SK-N-SH (cell line): ENCODE data around the gene CACNG4. TPM values are rescaled to one million over a fixed set of nuclear protein-coding genes. Genes with fewer than 3 reads are reported as not detected.

Source experiments
- CTCF ChIA-PET: fragments of 300-600, 350-600 bp; formaldehyde crosslinking; extraction: SDS; loops from one replicate; lab custom pipeline; 2021; lab: Yijun Ruan, JAX
- POLR2A ChIA-PET: fragments of 350-600 bp; sonication (Branson Sonifier 250); formaldehyde crosslinking; extraction: SDS; loops from one replicate; lab custom pipeline; 2020; ENCODE audit warnings: antibody characterized with exemption, inconsistent platforms; lab: Yijun Ruan, JAX
- DNase-seq: peaks from one replicate; pipeline ENCODE4 v3.0.0; 2012
- H2AFZ ChIP-seq: fragments of 200-600 bp; sonication (generic); 2 replicates; pipeline ENCODE4 v1.8.1; 2016; ENCODE audit warnings: antibody characterized with exemption, mild to moderate bottlenecking, low read depth
- H3F3A ChIP-seq: fragments of 200-600 bp; sonication (generic); replicated peaks from 2 replicates; pipeline ENCODE3; 2016; ENCODE audit warnings: antibody characterized with exemption, mild to moderate bottlenecking; ENCODE audit not compliant: insufficient read depth
- H3K27ac ChIP-seq, 2 experiments: fragments of 200-500 bp in 1 of 2; fragments of 200-600 bp in 1 of 2; sonication (Bioruptor generic) in 1 of 2; sonication (generic), shearing (Covaris generic) in 1 of 2; 2 replicates each; pipeline versions ENCODE4 v1.5.1 to v1.6.1; 2014 to 2016; ENCODE audit warnings: low read depth in 2 of 2, inconsistent platforms in 1 of 2, low read length in 1 of 2, mild to moderate bottlenecking in 1 of 2, mixed read lengths in 1 of 2
- H3K27me3 ChIP-seq: fragments of 200-600 bp; sonication (generic), shearing (Covaris generic); 2 replicates; pipeline ENCODE4 v1.6.1; 2016; ENCODE audit warnings: mixed run types; ENCODE audit not compliant: insufficient read depth
- H3K36me3 ChIP-seq, 2 experiments: fragments of 200-500 bp in 1 of 2; fragments of 200-600 bp in 1 of 2; sonication (Bioruptor generic) in 1 of 2; sonication (generic) in 1 of 2; replicated peaks in 1 of 2; 2 replicates each; pipeline versions ENCODE3 to v1.5.1; 2014 to 2016; ENCODE audit warnings: low read length in 1 of 2, mild to moderate bottlenecking in 1 of 2; ENCODE audit not compliant: insufficient read depth in 2 of 2, control insufficient read depth in 1 of 2
- H3K4me1 ChIP-seq, 2 experiments: fragments of 200-500 bp in 1 of 2; fragments of 200-600 bp in 1 of 2; sonication (Bioruptor generic) in 1 of 2; sonication (generic), shearing (Covaris generic) in 1 of 2; 2 replicates each; pipeline versions ENCODE4 v1.5.1 to v1.6.1; 2014 to 2016; ENCODE audit warnings: low read depth in 1 of 2, low read length in 1 of 2, mixed run types in 1 of 2; ENCODE audit not compliant: insufficient read depth in 2 of 2, control insufficient read depth in 1 of 2
- H3K4me2 ChIP-seq: fragments of 200-600 bp; sonication (generic), shearing (Covaris generic); 2 replicates; pipeline ENCODE4 v1.6.1; 2017; ENCODE audit warnings: mixed run types
- H3K4me3 ChIP-seq, 2 experiments: fragments of 200-500 bp in 1 of 2; fragments of 200-600 bp in 1 of 2; sonication (Bioruptor generic) in 1 of 2; sonication (generic), shearing (Covaris generic) in 1 of 2; 2 replicates each; pipeline versions ENCODE4 v1.5.1 to v1.8.1; 2014 to 2016; ENCODE audit warnings: low read depth in 2 of 2, inconsistent platforms in 1 of 2, low read length in 1 of 2, mild to moderate bottlenecking in 1 of 2, mixed read lengths in 1 of 2, moderate library complexity in 1 of 2
- H3K79me2 ChIP-seq: fragments of 200-600 bp; sonication (generic); 2 replicates; pipeline ENCODE4 v1.8.1; 2017; ENCODE audit warnings: mild to moderate bottlenecking; ENCODE audit not compliant: insufficient read depth
- H3K9ac ChIP-seq: fragments of 200-600 bp; sonication (generic); 2 replicates; pipeline ENCODE4 v1.6.1; 2017; ENCODE audit warnings: mixed run types
- H3K9me2 ChIP-seq: fragments of 200-600 bp; sonication (generic); 2 replicates; pipeline ENCODE4 v1.6.1; 2017; ENCODE audit warnings: mixed run types
- H3K9me3 ChIP-seq: fragments of 200-600 bp; sonication (generic); 2 replicates; pipeline ENCODE4 v1.6.1; 2017; ENCODE audit warnings: mixed run types, mild to moderate bottlenecking, moderate library complexity
- H4K20me1 ChIP-seq: fragments of 200-600 bp; sonication (generic); 2 replicates; pipeline ENCODE4 v1.6.1; 2017; ENCODE audit warnings: mild to moderate bottlenecking, mixed run types; ENCODE audit not compliant: insufficient read depth
- EZH2phosphoT487 ChIP-seq: fragments of 200-600 bp; sonication (generic); IDR thresholded peaks from 2 replicates; pipeline ENCODE4 v1.6.1; 2017; ENCODE audit warnings: low read depth, mixed run types, mild to moderate bottlenecking, antibody characterized with exemption, moderate library complexity, borderline replicate concordance
- FOSL2 ChIP-seq: IDR thresholded peaks from 2 replicates; pipeline ENCODE4 v1.4.0; 2012; ENCODE audit warnings: low read depth, mild to moderate bottlenecking, moderate library complexity, borderline replicate concordance
- FOXM1 ChIP-seq: IDR thresholded peaks from 2 replicates; pipeline ENCODE4 v1.4.0; 2012; ENCODE audit warnings: low read depth, mild to moderate bottlenecking
- GABPA ChIP-seq: IDR thresholded peaks from 2 replicates; pipeline ENCODE4 v1.4.0; 2012; ENCODE audit warnings: low read depth, mild to moderate bottlenecking
- JUND ChIP-seq: IDR thresholded peaks from 2 replicates; pipeline ENCODE4 v1.4.0; 2012
- NRF1 ChIP-seq: IDR thresholded peaks from 2 replicates; pipeline ENCODE4 v1.6.1; 2012; ENCODE audit warnings: low read depth, mild to moderate bottlenecking, low read length
- RCOR1 ChIP-seq: fragments of 150-350 bp; IDR thresholded peaks from 2 replicates; pipeline ENCODE4 v1.6.1; 2017; ENCODE audit warnings: antibody characterized with exemption, low read length
- TAF1 ChIP-seq: IDR thresholded peaks from 2 replicates; pipeline ENCODE4 v1.6.1; 2012; ENCODE audit warnings: low read depth, mild to moderate bottlenecking, low read length, moderate library complexity, borderline replicate concordance
- TCF12 ChIP-seq: IDR thresholded peaks from 2 replicates; pipeline ENCODE4 v1.4.0; 2012
- WGBS: methylation state at CpG from one replicate; pipeline ENCODE4 v1.1.6; 2017; ENCODE audit warnings: low lambda C conversion rate; 5-methylcytosine and 5-hydroxymethylcytosine counted together
- polyA plus RNA-seq, 3 experiments: library from polyadenylated mRNA; depleted of rRNA; stranded (reverse); fragments of >200 nt; gene quantifications; 2 replicates each; pipeline ENCODE4 v1.2.3, GENCODE V29; 2012
- TF ChIP-seq, protein P1 (sequence below): IDR thresholded peaks from 2 replicates; pipeline ENCODE4 v1.4.0; 2012; ENCODE audit warnings: low read depth, borderline replicate concordance
- TF ChIP-seq, protein P2 (sequence below): fragments of 150-350 bp; IDR thresholded peaks from 2 replicates; pipeline ENCODE4 v1.6.1; 2017; ENCODE audit warnings: antibody characterized with exemption, low read length, low read depth, borderline replicate concordance
- TF ChIP-seq, protein P3 (sequence below): IDR thresholded peaks from 2 replicates; pipeline ENCODE4; 2012
- TF ChIP-seq, protein P4 (sequence below): IDR thresholded peaks from 2 replicates; pipeline ENCODE4 v1.4.0; 2012; ENCODE audit warnings: low read depth, borderline replicate concordance
- TF ChIP-seq, protein P5 (sequence below): fragments of 150-350 bp; IDR thresholded peaks from 2 replicates; pipeline ENCODE4 v1.6.1; 2016; ENCODE audit warnings: mild to moderate bottlenecking, low read depth, low read length
- TF ChIP-seq, protein P6 (sequence below): fragments of 200-600 bp; sonication (generic); IDR thresholded peaks from 2 replicates; pipeline ENCODE4 v1.6.1; 2017; ENCODE audit warnings: antibody characterized with exemption, mild to moderate bottlenecking, moderate library complexity

CACNG4 gene
- polyA plus RNA-seq, 1 of the 3 experiments (the other 2 are of a cell fraction) = 13.2 TPM

DNA sequence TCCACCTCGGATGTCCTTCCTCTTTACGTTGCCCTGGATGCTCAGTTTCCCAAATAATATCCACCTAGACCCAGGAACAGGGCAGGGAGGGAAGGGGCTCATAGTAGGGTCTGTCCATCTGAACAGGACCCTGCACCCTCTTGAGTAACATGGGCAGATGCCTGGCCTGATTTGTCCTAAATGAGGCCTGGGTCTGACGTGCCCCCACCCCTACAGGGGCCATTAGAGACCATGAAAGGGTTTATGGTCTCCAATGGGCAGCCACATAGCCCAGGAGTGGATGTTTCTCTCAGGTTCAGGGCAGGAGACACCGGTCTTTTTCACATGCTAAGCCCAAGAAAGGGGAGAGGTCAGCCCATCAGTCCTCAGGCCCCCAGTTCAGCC lies 86.6 kb downstream of the CACNG4 start:
- POLR2A ChIA-PET = no interaction called here
- Histone ChIP-seq H3K9me3 (peaks cover 9% of the 10 kb centered on the region), H3K27ac (no peak overlapping the region), H3K9ac (no peak overlapping the region), H2AFZ (no peak overlapping the region), H4K20me1 (no peaks in the 10 kb centered on the region), H3K9me2 (no peaks in the 10 kb centered on the region), H3F3A (no peaks in the 10 kb centered on the region), H3K79me2 (no peaks in the 10 kb centered on the region), H3K27me3 (no peaks in the 10 kb centered on the region), H3K4me2 (no peak overlapping the region; the same call in 1 of the 2 replicates), H3K4me1 (peaks cover 0 to 3% of the 10 kb centered on the region in 2 experiments; a peak in 1 of 4 replicates), H3K4me3 (no peak overlapping the region), H3K36me3 (no peaks in the 10 kb centered on the region)
- CTCF ChIA-PET = no interaction called here
- TF ChIP-seq RCOR1 (no peak), FOXM1 (no peak), NRF1 (no peak)
- WGBS = 16% methylated on average over 4 of the region's 4 CpGs
- DNase-seq = no peak

DNA sequence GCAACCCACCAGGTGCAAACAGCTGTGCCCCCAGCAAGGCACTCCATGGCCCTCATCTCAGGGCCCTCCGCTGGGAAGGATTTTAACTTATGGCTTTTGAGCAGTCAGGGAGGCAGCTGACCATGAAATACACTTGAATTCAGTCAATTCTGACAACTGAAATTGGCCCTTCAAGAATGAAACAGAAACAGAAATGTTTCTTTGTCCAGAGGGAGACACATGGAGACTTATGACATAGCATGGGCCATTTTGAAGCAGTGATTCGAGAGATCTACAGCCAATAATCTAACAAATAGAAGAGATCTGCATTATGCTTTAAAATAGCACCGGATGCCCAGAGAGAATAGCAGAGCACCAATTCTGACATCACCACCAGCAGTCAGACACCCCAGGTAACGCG lies 87.3 kb downstream of the CACNG4 start:
- H3F3A ChIP-seq = no peaks in the 10 kb centered on the region
- no peak overlapping the region for H3K4me2 ChIP-seq
- no peak overlapping the region for H2AFZ ChIP-seq
- no peak for DNase-seq
- ChIA-PET POLR2A (no interaction called here), CTCF (no interaction called here)
- H3K9ac ChIP-seq = no peak overlapping the region
- H3K36me3 ChIP-seq = no peaks in the 10 kb centered on the region
- H3K4me1 ChIP-seq = peaks cover 0 to 3% of the 10 kb centered on the region in 2 experiments; a peak in 1 of 4 replicates
- peaks cover 9% of the 10 kb centered on the region for H3K9me3 ChIP-seq
- H4K20me1 ChIP-seq = no peaks in the 10 kb centered on the region
- no peaks in the 10 kb centered on the region for H3K9me2 ChIP-seq
- no peaks in the 10 kb centered on the region for H3K27me3 ChIP-seq
- no peaks in the 10 kb centered on the region for H3K79me2 ChIP-seq
- no peak overlapping the region for H3K27ac ChIP-seq
- WGBS = 76% methylated on average over 5 of the region's 5 CpGs
- TF ChIP-seq JUND (no peak), NRF1 (no peak), TAF1 (no peak), FOXM1 (no peak), EZH2phosphoT487 (no peak), FOSL2 (no peak), TCF12 (no peak), GABPA (no peak)
- TF ChIP-seq, protein P1, sequence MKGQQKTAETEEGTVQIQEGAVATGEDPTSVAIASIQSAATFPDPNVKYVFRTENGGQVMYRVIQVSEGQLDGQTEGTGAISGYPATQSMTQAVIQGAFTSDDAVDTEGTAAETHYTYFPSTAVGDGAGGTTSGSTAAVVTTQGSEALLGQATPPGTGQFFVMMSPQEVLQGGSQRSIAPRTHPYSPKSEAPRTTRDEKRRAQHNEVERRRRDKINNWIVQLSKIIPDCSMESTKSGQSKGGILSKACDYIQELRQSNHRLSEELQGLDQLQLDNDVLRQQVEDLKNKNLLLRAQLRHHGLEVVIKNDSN = no peak
- TF ChIP-seq, protein P2, sequence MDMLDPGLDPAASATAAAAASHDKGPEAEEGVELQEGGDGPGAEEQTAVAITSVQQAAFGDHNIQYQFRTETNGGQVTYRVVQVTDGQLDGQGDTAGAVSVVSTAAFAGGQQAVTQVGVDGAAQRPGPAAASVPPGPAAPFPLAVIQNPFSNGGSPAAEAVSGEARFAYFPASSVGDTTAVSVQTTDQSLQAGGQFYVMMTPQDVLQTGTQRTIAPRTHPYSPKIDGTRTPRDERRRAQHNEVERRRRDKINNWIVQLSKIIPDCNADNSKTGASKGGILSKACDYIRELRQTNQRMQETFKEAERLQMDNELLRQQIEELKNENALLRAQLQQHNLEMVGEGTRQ = no peak
- TF ChIP-seq, protein P3, sequence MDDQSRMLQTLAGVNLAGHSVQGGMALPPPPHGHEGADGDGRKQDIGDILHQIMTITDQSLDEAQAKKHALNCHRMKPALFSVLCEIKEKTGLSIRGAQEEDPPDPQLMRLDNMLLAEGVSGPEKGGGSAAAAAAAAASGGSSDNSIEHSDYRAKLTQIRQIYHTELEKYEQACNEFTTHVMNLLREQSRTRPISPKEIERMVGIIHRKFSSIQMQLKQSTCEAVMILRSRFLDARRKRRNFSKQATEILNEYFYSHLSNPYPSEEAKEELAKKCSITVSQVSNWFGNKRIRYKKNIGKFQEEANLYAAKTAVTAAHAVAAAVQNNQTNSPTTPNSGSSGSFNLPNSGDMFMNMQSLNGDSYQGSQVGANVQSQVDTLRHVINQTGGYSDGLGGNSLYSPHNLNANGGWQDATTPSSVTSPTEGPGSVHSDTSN = no peak
- TF ChIP-seq, protein P4, sequence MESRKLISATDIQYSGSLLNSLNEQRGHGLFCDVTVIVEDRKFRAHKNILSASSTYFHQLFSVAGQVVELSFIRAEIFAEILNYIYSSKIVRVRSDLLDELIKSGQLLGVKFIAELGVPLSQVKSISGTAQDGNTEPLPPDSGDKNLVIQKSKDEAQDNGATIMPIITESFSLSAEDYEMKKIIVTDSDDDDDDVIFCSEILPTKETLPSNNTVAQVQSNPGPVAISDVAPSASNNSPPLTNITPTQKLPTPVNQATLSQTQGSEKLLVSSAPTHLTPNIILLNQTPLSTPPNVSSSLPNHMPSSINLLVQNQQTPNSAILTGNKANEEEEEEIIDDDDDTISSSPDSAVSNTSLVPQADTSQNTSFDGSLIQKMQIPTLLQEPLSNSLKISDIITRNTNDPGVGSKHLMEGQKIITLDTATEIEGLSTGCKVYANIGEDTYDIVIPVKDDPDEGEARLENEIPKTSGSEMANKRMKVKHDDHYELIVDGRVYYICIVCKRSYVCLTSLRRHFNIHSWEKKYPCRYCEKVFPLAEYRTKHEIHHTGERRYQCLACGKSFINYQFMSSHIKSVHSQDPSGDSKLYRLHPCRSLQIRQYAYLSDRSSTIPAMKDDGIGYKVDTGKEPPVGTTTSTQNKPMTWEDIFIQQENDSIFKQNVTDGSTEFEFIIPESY = no peak
- TF ChIP-seq, protein P5, sequence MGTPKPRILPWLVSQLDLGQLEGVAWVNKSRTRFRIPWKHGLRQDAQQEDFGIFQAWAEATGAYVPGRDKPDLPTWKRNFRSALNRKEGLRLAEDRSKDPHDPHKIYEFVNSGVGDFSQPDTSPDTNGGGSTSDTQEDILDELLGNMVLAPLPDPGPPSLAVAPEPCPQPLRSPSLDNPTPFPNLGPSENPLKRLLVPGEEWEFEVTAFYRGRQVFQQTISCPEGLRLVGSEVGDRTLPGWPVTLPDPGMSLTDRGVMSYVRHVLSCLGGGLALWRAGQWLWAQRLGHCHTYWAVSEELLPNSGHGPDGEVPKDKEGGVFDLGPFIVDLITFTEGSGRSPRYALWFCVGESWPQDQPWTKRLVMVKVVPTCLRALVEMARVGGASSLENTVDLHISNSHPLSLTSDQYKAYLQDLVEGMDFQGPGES = no peak
- TF ChIP-seq, protein P6, sequence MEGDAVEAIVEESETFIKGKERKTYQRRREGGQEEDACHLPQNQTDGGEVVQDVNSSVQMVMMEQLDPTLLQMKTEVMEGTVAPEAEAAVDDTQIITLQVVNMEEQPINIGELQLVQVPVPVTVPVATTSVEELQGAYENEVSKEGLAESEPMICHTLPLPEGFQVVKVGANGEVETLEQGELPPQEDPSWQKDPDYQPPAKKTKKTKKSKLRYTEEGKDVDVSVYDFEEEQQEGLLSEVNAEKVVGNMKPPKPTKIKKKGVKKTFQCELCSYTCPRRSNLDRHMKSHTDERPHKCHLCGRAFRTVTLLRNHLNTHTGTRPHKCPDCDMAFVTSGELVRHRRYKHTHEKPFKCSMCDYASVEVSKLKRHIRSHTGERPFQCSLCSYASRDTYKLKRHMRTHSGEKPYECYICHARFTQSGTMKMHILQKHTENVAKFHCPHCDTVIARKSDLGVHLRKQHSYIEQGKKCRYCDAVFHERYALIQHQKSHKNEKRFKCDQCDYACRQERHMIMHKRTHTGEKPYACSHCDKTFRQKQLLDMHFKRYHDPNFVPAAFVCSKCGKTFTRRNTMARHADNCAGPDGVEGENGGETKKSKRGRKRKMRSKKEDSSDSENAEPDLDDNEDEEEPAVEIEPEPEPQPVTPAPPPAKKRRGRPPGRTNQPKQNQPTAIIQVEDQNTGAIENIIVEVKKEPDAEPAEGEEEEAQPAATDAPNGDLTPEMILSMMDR = no peak
- H3K4me3 ChIP-seq = no peak overlapping the region
